MM.1S (cell line): ENCODE data around the gene C18orf63.

ENCODE experiments used
- EZH2 ChIP-seq: fragments of 300-600 bp; sonication (generic); optimal IDR thresholded peaks from 2 replicates; pipeline ENCODE3; 2017; ENCODE audit warnings: low read depth, mild to moderate bottlenecking, antibody characterized with exemption, low read length, mixed read lengths
- EZH2phosphoT487 ChIP-seq: fragments of 300-600 bp; sonication (generic); IDR thresholded peaks from 2 replicates; pipeline ENCODE4 v1.6.1; 2018; ENCODE audit warnings: antibody characterized with exemption, low read length
- TF ChIP-seq, protein P1 (sequence below): fragments of 300-600 bp; sonication (generic); IDR thresholded peaks from 2 replicates; pipeline ENCODE4 v1.5.1; 2016; ENCODE audit warnings: antibody characterized with exemption, low read length, mixed read lengths

DNA sequence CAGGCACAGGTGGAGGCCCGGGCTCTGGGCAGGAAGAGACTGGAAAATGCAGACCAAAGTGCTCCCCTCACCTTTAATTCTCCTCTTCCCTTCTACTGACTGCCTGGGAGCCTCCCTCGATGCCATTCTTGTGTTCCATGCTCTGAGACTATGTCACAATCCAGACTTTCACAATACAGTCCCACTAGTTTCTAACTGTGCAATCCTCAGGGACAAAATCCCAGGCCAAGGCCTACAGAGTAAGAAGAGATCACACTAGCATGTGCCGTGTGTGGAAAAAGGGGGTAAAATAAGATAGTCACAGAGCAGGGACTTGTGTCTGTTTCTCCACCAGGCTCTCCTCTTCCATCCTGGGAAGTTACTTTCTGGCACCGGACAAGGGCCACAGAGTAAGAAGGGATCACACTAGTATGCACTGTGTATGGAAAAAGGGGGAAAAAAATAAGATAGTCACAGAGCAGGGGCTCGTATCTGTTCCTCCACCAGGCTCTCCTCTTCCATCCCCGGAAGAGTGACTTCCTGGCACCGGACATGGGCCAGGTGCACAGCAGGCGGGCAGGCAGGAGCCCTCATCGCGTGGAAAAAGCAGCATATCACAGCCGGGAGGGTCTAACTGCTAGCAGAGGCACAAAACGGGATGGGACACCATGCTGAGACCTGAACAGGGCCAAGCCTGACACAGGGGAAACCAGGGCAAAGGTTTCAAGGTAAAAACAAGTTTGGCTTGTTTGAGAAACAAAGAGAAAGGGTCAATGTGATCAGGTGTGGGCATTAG, 33.5 kb upstream of the C18orf63 start:
- TF ChIP-seq, protein P1, sequence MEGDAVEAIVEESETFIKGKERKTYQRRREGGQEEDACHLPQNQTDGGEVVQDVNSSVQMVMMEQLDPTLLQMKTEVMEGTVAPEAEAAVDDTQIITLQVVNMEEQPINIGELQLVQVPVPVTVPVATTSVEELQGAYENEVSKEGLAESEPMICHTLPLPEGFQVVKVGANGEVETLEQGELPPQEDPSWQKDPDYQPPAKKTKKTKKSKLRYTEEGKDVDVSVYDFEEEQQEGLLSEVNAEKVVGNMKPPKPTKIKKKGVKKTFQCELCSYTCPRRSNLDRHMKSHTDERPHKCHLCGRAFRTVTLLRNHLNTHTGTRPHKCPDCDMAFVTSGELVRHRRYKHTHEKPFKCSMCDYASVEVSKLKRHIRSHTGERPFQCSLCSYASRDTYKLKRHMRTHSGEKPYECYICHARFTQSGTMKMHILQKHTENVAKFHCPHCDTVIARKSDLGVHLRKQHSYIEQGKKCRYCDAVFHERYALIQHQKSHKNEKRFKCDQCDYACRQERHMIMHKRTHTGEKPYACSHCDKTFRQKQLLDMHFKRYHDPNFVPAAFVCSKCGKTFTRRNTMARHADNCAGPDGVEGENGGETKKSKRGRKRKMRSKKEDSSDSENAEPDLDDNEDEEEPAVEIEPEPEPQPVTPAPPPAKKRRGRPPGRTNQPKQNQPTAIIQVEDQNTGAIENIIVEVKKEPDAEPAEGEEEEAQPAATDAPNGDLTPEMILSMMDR, result no peak
- no peak for TF ChIP-seq EZH2
- no peak for TF ChIP-seq EZH2phosphoT487
